AG10803 (cell line): ENCODE measurements around the gene CDK6.

Experiments used
- DNase-seq: peaks from one replicate; pipeline ENCODE4 v3.0.0; 2010; ENCODE audit warnings: low read depth
- H3K4me3 ChIP-seq: 2 replicates; pipeline ENCODE4 v1.5.1; 2011; ENCODE audit warnings: mild to moderate bottlenecking, low read length, control low read depth
- CTCF ChIP-seq: conservative IDR thresholded peaks from 2 replicates; pipeline ENCODE4 v1.5.1; 2011; ENCODE audit warnings: mild to moderate bottlenecking, low read length, control low read depth, inconsistent platforms

Gene CDK6

GRCh38 chr7:92643821-92644220 is 192.6 kb downstream of the CDK6 start:
- TF ChIP-seq CTCF = no peak
- DNase-seq = no peak
- no peak overlapping the region for H3K4me3 ChIP-seq

GRCh38 chr7:92641921-92642511 is 194.4 kb downstream of the CDK6 start:
- TF ChIP-seq CTCF = no peak
- DNase-seq = peak; percentile 45
- H3K4me3 ChIP-seq = no peak overlapping the region

- no peak overlapping the region for H3K4me3 ChIP-seq
- TF ChIP-seq CTCF = no peak
- no peak for DNase-seq
These were observed 196.4 kb downstream of the CDK6 start for GRCh38 chr7:92639966-92640365.

- H3K4me3 ChIP-seq = no peak overlapping the region
- no peak for TF ChIP-seq CTCF
- no peak for DNase-seq
These were observed 197.0 kb downstream of the CDK6 start for GRCh38 chr7:92639213-92639896.

- no peak overlapping the region for H3K4me3 ChIP-seq
- no peak for TF ChIP-seq CTCF
- no peak for DNase-seq
These were observed 200.3 kb downstream of the CDK6 start for GRCh38 chr7:92636018-92636560.

GRCh38 chr7:92635538-92635937 is 200.8 kb downstream of the CDK6 start:
- no peak for TF ChIP-seq CTCF
- H3K4me3 ChIP-seq = no peak overlapping the region

More at GRCh38 chr7:92635538-92635937, 200.8 kb downstream of the CDK6 start:
- no peak for DNase-seq
